OCI-LY3 (cell line): ENCODE data around the gene SEC16B.

ENCODE experiments used
- H2AFZ ChIP-seq: fragments of 200-600, 300-600 bp; shearing (Covaris generic); 2 replicates; pipeline ENCODE4 v1.6.0; 2014; ENCODE audit warnings: antibody characterized with exemption, low read depth, low read length
- H3K27ac ChIP-seq: fragments of 200-600, 300-600 bp; sonication (generic); 2 replicates; pipeline ENCODE4 v1.5.1; 2014; ENCODE audit warnings: mild to moderate bottlenecking, low read length, moderate library complexity, mixed read lengths
- H3K27me3 ChIP-seq: fragments of 200-600, 300-600 bp; sonication (generic); 2 replicates; pipeline ENCODE4 v1.6.1; 2014; ENCODE audit warnings: low read depth, low read length, mixed read lengths
- H3K36me3 ChIP-seq: fragments of 200-600, 300-600 bp; sonication (generic); replicated peaks from 2 replicates; pipeline ENCODE3; 2014; ENCODE audit warnings: low read depth, low read length, mixed read lengths
- H3K4me1 ChIP-seq: fragments of 300-600, 200-600 bp; sonication (generic); 2 replicates; pipeline ENCODE4 v1.6.1; 2014; ENCODE audit warnings: low read length, mixed read lengths
- H3K4me2 ChIP-seq: fragments of 200-600, 300-600 bp; sonication (generic); 2 replicates; pipeline ENCODE4 v1.6.1; 2014; ENCODE audit warnings: low read length, mixed read lengths
- H3K4me3 ChIP-seq: fragments of 300-600, 200-600 bp; sonication (generic); 2 replicates; pipeline ENCODE4 v1.5.1; 2014; ENCODE audit warnings: antibody characterized with exemption, mild to moderate bottlenecking, low read length, moderate library complexity
- H3K79me2 ChIP-seq: fragments of 300-600, 200-600 bp; shearing (Covaris generic); 2 replicates; pipeline ENCODE4 v1.6.1; 2014; ENCODE audit warnings: mild to moderate bottlenecking, low read length, mixed read lengths
- H3K9ac ChIP-seq: fragments of 300-600, 200-600 bp; shearing (Covaris generic); 2 replicates; pipeline ENCODE4 v1.6.0; 2014; ENCODE audit warnings: mild to moderate bottlenecking, low read length, moderate library complexity
- H3K9me3 ChIP-seq: fragments of 200-600, 300-600 bp; shearing (Covaris generic); 2 replicates; pipeline ENCODE4 v1.6.1; 2014; ENCODE audit warnings: low read length, mixed read lengths; ENCODE audit not compliant: insufficient read depth
- H4K20me1 ChIP-seq: fragments of 200-600, 300-600 bp; sonication (generic); 2 replicates; pipeline ENCODE4 v1.6.1; 2016; ENCODE audit warnings: low read length, mixed read lengths; ENCODE audit not compliant: insufficient read depth
- CTCF ChIP-seq: fragments of 200-600, 300-600 bp; sonication (generic); IDR thresholded peaks from 2 replicates; pipeline ENCODE4 v1.5.1; 2014; ENCODE audit warnings: antibody characterized with exemption, low read length, low read depth
- EZH2phosphoT487 ChIP-seq: fragments of 200-600 bp; shearing (Covaris generic); IDR thresholded peaks from 2 replicates; pipeline ENCODE4 v1.6.1; 2018; ENCODE audit warnings: antibody characterized with exemption, mixed run types, low read depth

Gene SEC16B

DNA sequence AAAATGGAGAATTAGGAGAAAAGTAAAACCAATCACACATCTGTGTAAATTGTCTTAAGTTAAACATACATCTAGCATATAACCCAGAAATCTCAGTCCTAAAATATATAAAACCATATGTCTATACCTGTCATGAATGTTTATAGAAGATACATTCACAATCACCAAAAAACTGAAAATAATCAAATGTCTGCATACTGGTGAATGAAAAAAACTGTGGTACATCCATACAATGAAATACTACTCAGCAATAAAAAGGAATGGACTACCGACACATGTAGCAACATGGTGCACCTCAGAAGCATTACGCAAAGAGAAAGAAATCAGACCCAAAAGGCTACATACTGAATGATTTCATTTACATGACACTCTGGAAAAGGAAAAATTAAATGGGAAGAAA lies 47.7 kb upstream of the SEC16B start:
- Histone ChIP-seq H3K9ac (no peak overlapping the region), H4K20me1 (no peaks in the 10 kb centered on the region), H3K27me3 (peaks cover 12% of the 10 kb centered on the region), H3K4me1 (peaks cover 28% of the 10 kb centered on the region), H3K79me2 (no peaks in the 10 kb centered on the region), H3K4me2 (no peak overlapping the region), H3K4me3 (no peak overlapping the region), H2AFZ (no peak overlapping the region), H3K9me3 (peaks cover 3% of the 10 kb centered on the region; the same call in 1 of the 2 replicates), H3K36me3 (no peaks in the 10 kb centered on the region), H3K27ac (no peak overlapping the region)
- TF ChIP-seq CTCF (no peak), EZH2phosphoT487 (no peak)

DNA sequence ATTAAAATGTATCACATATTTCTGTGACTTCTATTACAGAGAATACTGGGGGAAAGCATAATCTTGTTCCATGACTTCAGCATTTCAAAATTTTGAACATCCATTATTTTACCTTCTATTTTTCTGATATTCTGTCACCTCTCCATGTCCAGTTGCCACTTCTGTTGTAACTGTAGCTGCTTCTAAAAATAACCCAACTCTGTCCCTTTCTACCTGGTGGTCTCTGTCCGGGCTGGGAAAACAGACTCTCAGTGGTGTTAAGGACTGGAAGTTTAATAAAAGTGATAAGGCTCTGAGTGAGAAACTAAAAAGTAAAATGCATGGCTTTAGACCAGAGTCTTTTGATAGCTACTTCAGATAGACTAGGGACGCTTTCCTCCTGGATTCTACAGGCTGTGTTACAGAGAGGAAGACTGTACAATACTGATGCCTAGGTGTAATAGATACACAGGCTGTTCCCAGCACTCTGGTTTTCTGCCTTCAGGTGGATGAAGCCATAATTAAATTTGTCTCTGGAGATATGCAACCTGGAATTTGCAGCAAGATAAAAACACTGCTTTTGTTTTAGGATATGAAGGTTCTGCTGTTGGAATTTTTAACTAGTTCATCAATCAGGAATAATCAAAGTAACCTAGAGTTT lies 42.1 kb upstream of the SEC16B start:
- Histone ChIP-seq H3K27ac (no peak overlapping the region), H4K20me1 (no peaks in the 10 kb centered on the region), H3K9me3 (no peaks in the 10 kb centered on the region)

GRCh38 chr1:178011465-178011828 lies 41.6 kb upstream of the SEC16B start:
- Histone ChIP-seq H3K36me3 (no peaks in the 10 kb centered on the region), H3K27me3 (peaks cover 54% of the 10 kb centered on the region), H2AFZ (no peak overlapping the region), H3K4me3 (no peak overlapping the region), H3K4me1 (no peaks in the 10 kb centered on the region), H4K20me1 (no peaks in the 10 kb centered on the region), H3K9ac (no peak overlapping the region), H3K27ac (no peak overlapping the region), H3K4me2 (no peak overlapping the region), H3K9me3 (no peaks in the 10 kb centered on the region), H3K79me2 (no peaks in the 10 kb centered on the region)
- TF ChIP-seq EZH2phosphoT487, result no peak
- TF ChIP-seq CTCF, result no peak

More for the DNA sequence above, 42.1 kb upstream of the SEC16B start:
- H3K79me2 ChIP-seq, result no peaks in the 10 kb centered on the region
- no peak overlapping the region for H3K4me2 ChIP-seq
- no peak for TF ChIP-seq CTCF
- no peaks in the 10 kb centered on the region for H3K4me1 ChIP-seq
- H3K36me3 ChIP-seq, result no peaks in the 10 kb centered on the region
- peaks cover 54% of the 10 kb centered on the region for H3K27me3 ChIP-seq
- no peak overlapping the region for H3K9ac ChIP-seq
- no peak overlapping the region for H2AFZ ChIP-seq
- H3K4me3 ChIP-seq, result no peak overlapping the region

GRCh38 chr1:178010674-178011464 lies 41.0 kb upstream of the SEC16B start:
- Histone ChIP-seq H2AFZ (no peak overlapping the region), H3K79me2 (no peaks in the 10 kb centered on the region), H3K9ac (no peak overlapping the region), H3K4me3 (no peak overlapping the region), H3K4me1 (peaks cover 4% of the 10 kb centered on the region), H4K20me1 (no peaks in the 10 kb centered on the region), H3K27me3 (peaks cover 54% of the 10 kb centered on the region), H3K36me3 (no peaks in the 10 kb centered on the region), H3K4me2 (no peak overlapping the region), H3K27ac (no peak overlapping the region), H3K9me3 (no peaks in the 10 kb centered on the region)
- TF ChIP-seq CTCF (no peak), EZH2phosphoT487 (no peak)
